D721Med (cell line): Measurements from ENCODE around the gene LRRC32.
"Not testable (repeated sequence)": the region's sequence is repeated elsewhere in the genome, so short reads cannot be mapped to it uniquely, and the experiment has no call there.

Experiments used
- DNase-seq: peaks from one replicate; pipeline ENCODE4 v3.0.0; 2011; ENCODE audit warnings: low spot score; ENCODE audit not compliant: insufficient read length
- FAIRE-seq: peaks from 2 replicates; lab custom pipeline; 2011; peaks lifted over from hg19 to GRCh38; lab: Jason Lieb, UNC
- TF ChIP-seq, protein P1 (sequence below): IDR thresholded peaks from 2 replicates; pipeline ENCODE4 v1.5.1; 2012; ENCODE audit warnings: mild to moderate bottlenecking, control low read depth; ENCODE audit not compliant: insufficient read depth; ENCODE audit errors: missing control alignments

Gene LRRC32

DNA sequence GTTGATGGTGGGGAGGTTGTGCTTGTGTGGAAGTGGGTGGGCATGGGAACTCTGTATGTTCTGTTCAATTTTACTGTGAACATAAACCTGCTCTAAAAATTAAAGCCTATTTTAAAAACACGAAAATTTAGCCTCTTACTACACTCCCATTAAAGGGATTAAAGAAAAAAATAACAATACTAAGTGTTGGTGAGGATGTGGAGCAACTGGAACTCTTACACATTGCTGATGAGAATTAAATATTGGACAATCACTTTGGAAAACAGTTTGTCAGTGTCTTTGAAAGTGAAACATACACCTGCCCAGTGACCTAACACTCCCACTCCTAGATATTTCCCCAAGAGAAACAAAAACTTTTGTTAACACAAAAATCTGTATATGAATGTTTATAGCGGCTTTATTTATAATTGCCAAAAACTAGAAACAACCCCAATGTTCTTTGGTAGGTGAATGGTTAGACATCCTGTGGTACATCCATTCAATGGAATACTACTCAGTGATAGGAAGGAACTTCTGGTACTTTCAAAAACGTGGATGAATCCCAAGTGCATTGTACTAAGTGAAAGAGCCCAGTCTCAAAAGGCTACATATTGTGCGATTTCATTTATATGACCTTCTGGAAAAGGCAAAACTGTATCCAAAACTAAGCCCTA, 23.5 kb downstream of the LRRC32 start:
- FAIRE-seq (no peak), DNase-seq (no peak)
- TF ChIP-seq, protein P1, sequence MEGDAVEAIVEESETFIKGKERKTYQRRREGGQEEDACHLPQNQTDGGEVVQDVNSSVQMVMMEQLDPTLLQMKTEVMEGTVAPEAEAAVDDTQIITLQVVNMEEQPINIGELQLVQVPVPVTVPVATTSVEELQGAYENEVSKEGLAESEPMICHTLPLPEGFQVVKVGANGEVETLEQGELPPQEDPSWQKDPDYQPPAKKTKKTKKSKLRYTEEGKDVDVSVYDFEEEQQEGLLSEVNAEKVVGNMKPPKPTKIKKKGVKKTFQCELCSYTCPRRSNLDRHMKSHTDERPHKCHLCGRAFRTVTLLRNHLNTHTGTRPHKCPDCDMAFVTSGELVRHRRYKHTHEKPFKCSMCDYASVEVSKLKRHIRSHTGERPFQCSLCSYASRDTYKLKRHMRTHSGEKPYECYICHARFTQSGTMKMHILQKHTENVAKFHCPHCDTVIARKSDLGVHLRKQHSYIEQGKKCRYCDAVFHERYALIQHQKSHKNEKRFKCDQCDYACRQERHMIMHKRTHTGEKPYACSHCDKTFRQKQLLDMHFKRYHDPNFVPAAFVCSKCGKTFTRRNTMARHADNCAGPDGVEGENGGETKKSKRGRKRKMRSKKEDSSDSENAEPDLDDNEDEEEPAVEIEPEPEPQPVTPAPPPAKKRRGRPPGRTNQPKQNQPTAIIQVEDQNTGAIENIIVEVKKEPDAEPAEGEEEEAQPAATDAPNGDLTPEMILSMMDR, result no peak

DNA sequence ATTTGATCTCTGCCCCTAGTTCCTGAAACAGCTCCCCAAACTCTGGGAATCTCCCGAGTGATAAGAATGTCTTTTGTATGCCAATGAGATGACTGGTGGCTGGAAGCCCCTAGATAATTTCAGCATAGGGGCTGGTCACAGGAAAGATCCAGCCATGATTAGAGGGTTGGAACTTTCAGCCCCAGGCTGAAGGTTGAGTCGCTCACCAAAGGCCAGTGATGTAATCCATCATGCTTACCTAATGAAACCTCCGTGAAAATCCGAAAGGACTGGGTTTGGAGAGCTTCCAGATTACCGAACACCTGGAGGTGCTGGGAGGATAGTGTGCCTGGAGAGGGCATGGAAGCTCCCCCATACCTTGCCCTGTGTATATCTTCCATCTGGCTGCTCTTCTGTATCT, 26.0 kb downstream of the LRRC32 start:
- TF ChIP-seq, protein P1, result no peak
- FAIRE-seq, result no peak
- no peak for DNase-seq

DNA sequence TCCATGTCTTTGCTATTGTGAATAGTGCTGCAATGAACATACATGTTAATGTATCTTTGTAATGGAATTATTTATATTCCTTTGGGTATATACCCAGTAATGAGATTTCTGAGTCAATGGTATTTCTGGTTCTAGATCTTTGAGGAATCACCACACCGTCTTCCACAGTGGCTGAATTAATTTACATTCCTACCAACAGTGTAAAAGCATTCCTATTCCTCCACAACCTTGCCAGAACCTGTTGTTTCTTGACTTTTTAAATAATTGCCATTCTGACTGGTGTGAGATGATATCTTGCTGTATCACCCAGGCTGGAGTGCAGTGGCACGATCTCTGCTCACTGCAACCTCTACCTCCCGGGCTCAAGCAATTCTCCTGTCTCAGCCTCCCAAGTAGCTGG, 26.8 kb downstream of the LRRC32 start:
- DNase-seq, FAIRE-seq: not testable (repeated sequence)

DNA sequence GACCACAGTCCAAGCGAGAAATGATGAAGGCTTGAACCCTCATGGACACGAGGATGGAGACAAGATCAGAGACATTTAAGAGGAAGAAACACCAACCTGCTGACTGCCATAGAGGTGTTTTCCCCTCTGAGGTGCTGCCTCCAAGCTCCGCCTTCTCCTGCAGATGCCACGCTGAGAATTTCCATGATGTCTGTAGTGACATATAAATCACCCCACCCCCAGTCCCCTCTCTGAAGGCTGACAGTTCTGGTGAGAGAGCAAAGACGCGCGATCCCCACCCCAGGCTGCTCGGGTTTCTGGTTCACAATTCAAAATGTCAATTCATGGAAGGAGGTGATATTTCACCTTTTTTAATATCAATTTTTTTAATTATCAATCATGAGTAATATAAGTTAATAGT, 28.2 kb downstream of the LRRC32 start:
- TF ChIP-seq, protein P1, result no peak
- DNase-seq (no peak), FAIRE-seq (no peak)

DNA sequence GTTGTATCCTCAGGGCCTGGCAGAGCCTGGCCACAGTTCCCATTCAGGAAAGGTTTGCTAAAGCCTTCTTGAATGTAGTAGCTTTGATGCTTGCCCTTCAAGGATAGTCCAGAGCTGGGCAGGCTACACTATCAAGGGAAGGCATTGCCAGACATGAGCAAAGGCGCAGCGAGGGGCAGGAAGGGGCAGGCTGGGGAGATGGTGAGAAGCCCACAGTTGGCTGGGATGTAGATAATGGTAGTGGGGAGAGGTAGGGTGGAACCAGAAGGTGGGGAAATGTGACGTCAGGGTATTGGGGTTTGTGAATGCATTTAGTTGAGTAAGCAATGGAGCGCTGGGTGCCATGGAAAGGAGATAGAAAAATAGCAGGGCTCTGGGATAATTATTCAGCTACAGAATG, 28.6 kb downstream of the LRRC32 start:
- DNase-seq, result no peak
- TF ChIP-seq, protein P1, result no peak
- FAIRE-seq, result no peak

DNA sequence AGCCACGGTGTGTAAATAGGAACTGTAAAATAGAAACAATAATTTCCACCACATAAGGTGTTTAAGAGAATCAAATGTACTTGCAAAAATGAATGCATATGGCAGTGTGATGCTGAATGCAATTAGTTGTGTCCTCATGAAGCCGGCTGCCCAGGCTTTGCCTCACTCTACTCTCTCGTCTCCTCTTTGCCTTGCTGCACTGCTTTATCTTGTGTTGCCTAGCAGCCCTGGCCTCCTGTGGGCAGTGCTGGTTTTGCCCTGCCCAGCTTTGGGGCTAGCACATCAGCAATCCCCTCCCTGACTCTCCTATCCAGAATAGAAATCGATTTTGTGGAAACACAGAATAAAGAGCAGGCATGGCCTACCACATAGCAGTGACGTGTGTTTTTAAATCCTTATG, 30.0 kb downstream of the LRRC32 start:
- DNase-seq, result no peak
- TF ChIP-seq, protein P1, result no peak
- no peak for FAIRE-seq

DNA sequence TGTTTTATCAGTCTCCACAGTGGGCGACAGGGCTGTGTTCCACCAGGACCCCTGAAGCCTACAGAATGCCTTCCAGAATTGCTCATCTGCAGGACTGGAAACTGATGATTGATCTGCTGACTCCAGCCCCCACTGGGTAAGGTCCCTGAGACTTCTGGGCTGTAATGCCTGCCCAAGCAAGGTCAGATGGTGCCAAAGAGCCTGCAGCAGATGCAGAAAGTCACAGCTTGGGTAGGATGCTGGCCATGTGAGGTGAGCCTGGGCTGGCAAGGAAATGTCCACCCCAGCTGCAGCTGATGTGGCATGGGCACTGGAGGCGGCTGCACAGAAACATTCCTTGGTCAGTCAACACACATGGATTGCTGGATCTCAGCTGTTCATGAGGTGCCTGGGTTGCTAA, 30.9 kb downstream of the LRRC32 start:
- no peak for FAIRE-seq
- no peak for DNase-seq
- TF ChIP-seq, protein P1, result no peak
